DND-41 (cell line): ENCODE measurements around the gene ANKS1B.

Experiments
- ATAC-seq: fragments of 200-7000 bp; cut with Tn5 transposase; 3 replicates; pipeline ENCODE4 v1.9.1; 2021; ENCODE audit warnings: low read depth; ENCODE audit not compliant: insufficient read depth
- DNase-seq: peaks from one replicate; pipeline ENCODE4 v3.0.0-alpha.2; 2020
- H2AFZ ChIP-seq: 2 replicates; pipeline ENCODE4 v1.6.0; 2012; ENCODE audit warnings: low read depth, low read length
- H3K27ac ChIP-seq: 2 replicates; pipeline ENCODE4 v1.5.1; 2012; ENCODE audit warnings: low read length, inconsistent platforms
- H3K27me3 ChIP-seq: fragments of 200-600 bp; sonication (generic); 2 replicates; pipeline ENCODE4 v1.6.0; 2012; ENCODE audit warnings: low read length, mild to moderate bottlenecking, inconsistent platforms; ENCODE audit not compliant: insufficient read depth, poor library complexity
- H3K36me3 ChIP-seq: 2 replicates; pipeline ENCODE4 v1.5.1; 2012; ENCODE audit warnings: low read length, inconsistent platforms; ENCODE audit not compliant: insufficient read depth
- H3K4me1 ChIP-seq: 2 replicates; pipeline ENCODE4 v1.5.1; 2012; ENCODE audit warnings: mild to moderate bottlenecking, low read length; ENCODE audit not compliant: insufficient read depth
- H3K4me2 ChIP-seq: 2 replicates; pipeline ENCODE4 v1.6.0; 2012; ENCODE audit warnings: mild to moderate bottlenecking, moderate library complexity, low read length, inconsistent platforms; ENCODE audit not compliant: insufficient read depth
- H3K4me3 ChIP-seq, 2 experiments: fragments of 200-600 bp in 1 of 2; shearing (Covaris generic) in 1 of 2; 2 replicates each; pipeline ENCODE4 v1.5.1; 2012 to 2016; ENCODE audit warnings: inconsistent platforms in 2 of 2, low read length in 2 of 2, mild to moderate bottlenecking in 2 of 2, low read depth in 1 of 2, moderate library complexity in 1 of 2
- H3K79me2 ChIP-seq: 2 replicates; pipeline ENCODE4 v1.6.0; 2012; ENCODE audit warnings: low read length, inconsistent platforms; ENCODE audit not compliant: insufficient read depth
- H3K9ac ChIP-seq: 2 replicates; pipeline ENCODE4 v1.6.0; 2012; ENCODE audit warnings: low read depth, mild to moderate bottlenecking, inconsistent platforms, low read length, moderate library complexity
- H3K9me3 ChIP-seq: 2 replicates; pipeline ENCODE4 v1.5.1; 2012; ENCODE audit warnings: low read length, moderate library complexity, mild to moderate bottlenecking, inconsistent platforms; ENCODE audit not compliant: insufficient read depth, severe bottlenecking
- H4K20me1 ChIP-seq: 2 replicates; pipeline ENCODE4 v1.6.0; 2012; ENCODE audit warnings: low read length; ENCODE audit not compliant: insufficient read depth
- CTCF ChIP-seq: IDR thresholded peaks from 2 replicates; pipeline ENCODE4 v1.5.1; 2012; ENCODE audit warnings: borderline replicate concordance, low read length, moderate library complexity, mild to moderate bottlenecking; ENCODE audit not compliant: poor library complexity, severe bottlenecking; ENCODE audit errors: extremely low read depth
- EZH2 ChIP-seq: IDR thresholded peaks from 3 replicates; pipeline ENCODE4 v1.6.1; 2012; ENCODE audit warnings: borderline replicate concordance, low read depth, mild to moderate bottlenecking, moderate library complexity, low read length, inconsistent platforms; ENCODE audit not compliant: severe bottlenecking

Gene ANKS1B

GRCh38 chr12:98868076-98868475 lies 1116.7 kb downstream of the ANKS1B start:
- ATAC-seq (no peak), DNase-seq (no peak)
- Histone ChIP-seq H3K27ac (no peak overlapping the region), H2AFZ (no peak overlapping the region), H3K36me3 (no peaks in the 10 kb centered on the region), H3K4me3 (no peak overlapping the region), H3K79me2 (no peaks in the 10 kb centered on the region), H3K9me3 (no peaks in the 10 kb centered on the region), H3K4me2 (no peak overlapping the region), H3K9ac (no peak overlapping the region), H3K27me3 (peaks cover 8% of the 10 kb centered on the region), H4K20me1 (no peaks in the 10 kb centered on the region), H3K4me1 (no peaks in the 10 kb centered on the region)
- TF ChIP-seq EZH2 (no peak), CTCF (no peak)

- Histone ChIP-seq H3K27ac (no peak overlapping the region), H3K4me2 (no peak overlapping the region), H3K27me3 (peaks cover 9% of the 10 kb centered on the region), H4K20me1 (no peaks in the 10 kb centered on the region), H3K4me1 (no peaks in the 10 kb centered on the region), H3K36me3 (no peaks in the 10 kb centered on the region), H3K9me3 (no peaks in the 10 kb centered on the region), H3K9ac (no peak overlapping the region), H3K4me3 (no peak overlapping the region), H2AFZ (no peak overlapping the region), H3K79me2 (no peaks in the 10 kb centered on the region)
- ATAC-seq (no peak), DNase-seq (no peak)
- TF ChIP-seq CTCF = no peak
- no peak for TF ChIP-seq EZH2
Measured at GRCh38 chr12:98864363-98864762, 1120.4 kb downstream of the ANKS1B start.

- ATAC-seq (no peak), DNase-seq (no peak)
- Histone ChIP-seq H3K4me3 (no peak overlapping the region), H3K4me1 (no peaks in the 10 kb centered on the region), H3K36me3 (no peaks in the 10 kb centered on the region), H3K79me2 (no peaks in the 10 kb centered on the region), H3K4me2 (no peak overlapping the region), H3K27ac (no peak overlapping the region), H2AFZ (no peak overlapping the region), H3K9me3 (no peaks in the 10 kb centered on the region), H3K27me3 (peaks cover 10% of the 10 kb centered on the region), H3K9ac (no peak overlapping the region), H4K20me1 (no peaks in the 10 kb centered on the region)
- TF ChIP-seq EZH2 (no peak), CTCF (no peak)
Measured at GRCh38 chr12:98863167-98863566, 1121.6 kb downstream of the ANKS1B start.

GRCh38 chr12:98861251-98861650 lies 1123.5 kb downstream of the ANKS1B start:
- H3K4me2 ChIP-seq = no peak overlapping the region
- no peak for DNase-seq

More at GRCh38 chr12:98861251-98861650, 1123.5 kb downstream of the ANKS1B start:
- Histone ChIP-seq H3K36me3 (no peaks in the 10 kb centered on the region), H4K20me1 (no peaks in the 10 kb centered on the region), H3K9me3 (no peaks in the 10 kb centered on the region), H3K9ac (no peak overlapping the region), H3K4me3 (no peak overlapping the region), H3K27me3 (peaks cover 10% of the 10 kb centered on the region), H3K27ac (no peak overlapping the region), H3K79me2 (no peaks in the 10 kb centered on the region), H2AFZ (no peak overlapping the region), H3K4me1 (no peaks in the 10 kb centered on the region)
- no peak for TF ChIP-seq CTCF
- no peak for TF ChIP-seq EZH2
- no peak for ATAC-seq
